Hepatocyte (in vitro differentiated cells): ENCODE results near the gene ARHGEF10L. TPM values are rescaled to one million over a fixed set of nuclear protein-coding genes. Genes with fewer than 3 reads are reported as not detected.

Source experiments
- DNase-seq: peaks from one replicate; pipeline ENCODE4 v3.0.0-alpha.2; 2016; ENCODE audit warnings: low spot score
- H2AFZ ChIP-seq: fragments of 200-600 bp; sonication (generic); 2 replicates; pipeline ENCODE4 v1.6.0; 2016; ENCODE audit warnings: antibody characterized with exemption, mild to moderate bottlenecking
- H3K27ac ChIP-seq: fragments of 200-600 bp; sonication (generic); 2 replicates; pipeline ENCODE4 v1.5.1; 2016; ENCODE audit warnings: mild to moderate bottlenecking
- H3K27me3 ChIP-seq: fragments of 200-600 bp; sonication (generic); 2 replicates; pipeline ENCODE4 v1.6.1; 2016
- H3K36me3 ChIP-seq: fragments of 200-600 bp; sonication (generic); replicated peaks from 2 replicates; pipeline ENCODE4 v1.5.1; 2016; ENCODE audit warnings: low read depth; ENCODE audit not compliant: insufficient read depth
- H3K4me1 ChIP-seq: fragments of 200-600 bp; sonication (generic); 2 replicates; pipeline ENCODE4 v1.5.1; 2016; ENCODE audit warnings: mild to moderate bottlenecking, moderate library complexity; ENCODE audit not compliant: insufficient read depth
- H3K4me2 ChIP-seq: fragments of 200-600 bp; sonication (generic); 2 replicates; pipeline ENCODE4 v1.6.0; 2016
- H3K4me3 ChIP-seq: fragments of 200-600 bp; sonication (generic); 2 replicates; pipeline ENCODE4 v1.5.1; 2016; ENCODE audit warnings: mild to moderate bottlenecking
- H3K79me2 ChIP-seq: fragments of 200-600 bp; sonication (generic); 2 replicates; pipeline ENCODE4 v1.6.0; 2017; ENCODE audit warnings: mild to moderate bottlenecking
- H3K9me2 ChIP-seq: fragments of 200-600 bp; sonication (generic); replicated peaks from 2 replicates; pipeline ENCODE4 v1.6.0; 2017; ENCODE audit warnings: mild to moderate bottlenecking; ENCODE audit not compliant: insufficient read depth
- H3K9me3 ChIP-seq: fragments of 200-600 bp; sonication (generic); 2 replicates; pipeline ENCODE4 v1.5.1; 2016; ENCODE audit warnings: low read depth, mild to moderate bottlenecking
- H4K20me1 ChIP-seq: fragments of 200-600 bp; sonication (generic); 2 replicates; pipeline ENCODE4 v1.6.0; 2016; ENCODE audit warnings: mild to moderate bottlenecking; ENCODE audit not compliant: insufficient read depth, poor library complexity, severe bottlenecking
- CTCF ChIP-seq: fragments of 200-600 bp; sonication (generic); IDR thresholded peaks from 2 replicates; pipeline ENCODE4 v1.5.1; 2016; ENCODE audit warnings: antibody characterized with exemption, mild to moderate bottlenecking; ENCODE audit not compliant: poor library complexity
- EZH2 ChIP-seq: fragments of 200-600 bp; sonication (generic); IDR thresholded peaks from 2 replicates; pipeline ENCODE4 v1.6.1; 2016; ENCODE audit warnings: antibody characterized with exemption, mild to moderate bottlenecking, borderline replicate concordance
- EZH2phosphoT487 ChIP-seq: fragments of 200-600 bp; sonication (generic); IDR thresholded peaks from one replicate; pipeline ENCODE4 v1.6.1; 2018; ENCODE audit warnings: antibody characterized with exemption, mild to moderate bottlenecking, low read depth, moderate library complexity; ENCODE audit not compliant: unreplicated experiment, severe bottlenecking
- WGBS: methylation state at CpG from one replicate; pipeline ENCODE4 v1.1.6; 2016; ENCODE audit warnings: low lambda C conversion rate; ENCODE audit errors: missing lambda C conversion rate; 5-methylcytosine and 5-hydroxymethylcytosine counted together
- polyA plus RNA-seq: library from polyadenylated mRNA; unstranded; fragments of >200 nt; fragmentation: Nextera tagmentation; extraction: Ambion mirVana; gene quantifications from 2 replicates; pipeline ENCODE4 v1.2.1, GENCODE V29; 2016
- total RNA-seq: library from RNA; depleted of rRNA; stranded (reverse); fragments of >200 nt; gene quantifications from 2 replicates; pipeline ENCODE4 v1.2.3, GENCODE V29; 2014

ARHGEF10L gene
- total and polyA plus RNA-seq, 2 experiments from 2014 or later, result 40.4 to 48.3 TPM

- H3K4me3 ChIP-seq, result no peak overlapping the region
- TF ChIP-seq CTCF, result no peak
- H3K27me3 ChIP-seq, result no peaks in the 10 kb centered on the region
- H3K9me2 ChIP-seq, result no peaks in the 10 kb centered on the region
- H2AFZ ChIP-seq, result no peak overlapping the region
- H4K20me1 ChIP-seq, result no peaks in the 10 kb centered on the region
- no peak overlapping the region for H3K27ac ChIP-seq
- no peak overlapping the region for H3K4me2 ChIP-seq
- no peaks in the 10 kb centered on the region for H3K4me1 ChIP-seq
- H3K36me3 ChIP-seq, result no peaks in the 10 kb centered on the region
- DNase-seq, result no peak
- 53% methylated on average over 6 of the region's 6 CpGs for WGBS
- H3K79me2 ChIP-seq, result no peaks in the 10 kb centered on the region
- no peaks in the 10 kb centered on the region for H3K9me3 ChIP-seq
Observed at GRCh38 chr1:17723684-17724083, 184.2 kb downstream of the ARHGEF10L start.

GRCh38 chr1:17724150-17724549 is 184.7 kb downstream of the ARHGEF10L start:
- no peak for DNase-seq
- no peak overlapping the region for H3K4me3 ChIP-seq
- H3K27ac ChIP-seq, result no peak overlapping the region
- TF ChIP-seq CTCF, result no peak
- no peak for TF ChIP-seq EZH2phosphoT487
- TF ChIP-seq EZH2, result no peak
- H3K4me2 ChIP-seq, result no peak overlapping the region
- no peaks in the 10 kb centered on the region for H3K9me2 ChIP-seq
- H3K36me3 ChIP-seq, result no peaks in the 10 kb centered on the region
- H3K27me3 ChIP-seq, result no peaks in the 10 kb centered on the region
- H3K79me2 ChIP-seq, result no peaks in the 10 kb centered on the region
- 84% methylated on average over 6 of the region's 6 CpGs for WGBS
- H3K4me1 ChIP-seq, result no peaks in the 10 kb centered on the region
- H4K20me1 ChIP-seq, result no peaks in the 10 kb centered on the region
- H2AFZ ChIP-seq, result no peak overlapping the region
- no peaks in the 10 kb centered on the region for H3K9me3 ChIP-seq

GRCh38 chr1:17725084-17725719 is 185.7 kb downstream of the ARHGEF10L start:
- Histone ChIP-seq H2AFZ (no peak overlapping the region), H3K9me3 (no peaks in the 10 kb centered on the region), H3K4me3 (no peak overlapping the region), H3K4me2 (no peak overlapping the region), H3K9me2 (no peaks in the 10 kb centered on the region), H3K36me3 (no peaks in the 10 kb centered on the region), H3K79me2 (no peaks in the 10 kb centered on the region), H3K27ac (no peak overlapping the region), H3K27me3 (no peaks in the 10 kb centered on the region), H4K20me1 (no peaks in the 10 kb centered on the region), H3K4me1 (no peaks in the 10 kb centered on the region)
- TF ChIP-seq CTCF, result no peak
- TF ChIP-seq EZH2phosphoT487, result no peak
- no peak for TF ChIP-seq EZH2
- 90% methylated on average over 9 of the region's 9 CpGs for WGBS
- no peak for DNase-seq
